Measurements from ENCODE around the gene SARDH.

GRCh38 chr9:133759146-133759900 is 21.2 kb upstream of the SARDH start:
- TF ChIP-seq POLR2A (IDR thresholded peaks at IDR 0.05; ENCODE audit: low read depth, low read length) (no peak), POLR2AphosphoS5 (IDR thresholded peaks at IDR 0.05; ENCODE audit: low read depth, low read length) (no peak), TAF1 (IDR thresholded peaks at IDR 0.05; ENCODE audit: borderline replicate concordance, low read depth, low read length) (no peak)
